Spleen (tissue), 7 donors: ENCODE data around the gene PHF20.

Experiments used
- CTCF ChIP-seq, 11 experiments: fragments of 200-600 bp in 7 of 11; fragments of 450-650 bp in 4 of 11; sonication (generic) in 4 of 11; IDR thresholded peaks in 8 of 11; conservative IDR thresholded peaks in 3 of 11; 1 replicate in 7 of 11; 2 replicates in 4 of 11; pipeline versions ENCODE4 v1.4.0 to v1.8.0; 2016 to 2021; ENCODE audit warnings: antibody characterized with exemption in 11 of 11, inconsistent platforms in 4 of 11, mild to moderate bottlenecking in 1 of 11
- POLR2A ChIP-seq, 3 donors: fragments of 450-650 bp; IDR thresholded peaks; one replicate each; pipeline ENCODE4 v1.5.1; 2017; ENCODE audit warnings: antibody characterized with exemption in 3 of 3, mild to moderate bottlenecking in 1 of 3
- POLR2AphosphoS5 ChIP-seq, 3 donors: sonication (generic); formaldehyde crosslinking; IDR thresholded peaks; one replicate each; pipeline ENCODE4 v1.5.1; 2017; ENCODE audit warnings: antibody characterized with exemption in 3 of 3
- donor health status: DM: no; HTN: no; CAD: no; lungs with moderate emphysema.
- donor health status: DM: no; HTN: no; CAD: no.
- donor health status: DM: no; HTN: no; CAD: no.

- TF ChIP-seq POLR2AphosphoS5 (IDR thresholded peaks at IDR 0.05) (no peak), CTCF (IDR thresholded peaks at IDR 0.05 in 8 of 11, conservative IDR thresholded peaks at IDR 0.05 in 3 of 11) (no peak), POLR2A (IDR thresholded peaks at IDR 0.05) (no peak)
Observed at GRCh38 chr20:35734374-35734773, 37.4 kb upstream of the PHF20 start.
